CD4-positive, alpha-beta T cell treated with Interleukin-15 for 4 hours (primary cell): ENCODE measurements around the gene UNC5A.

Source experiments
- DNase-seq: peaks from one replicate; pipeline ENCODE4 v3.0.0-alpha.2; 2020; ENCODE audit warnings: low spot score

Gene UNC5A

GRCh38 chr5:176781638-176782570 lies 28.5 kb upstream of the UNC5A start:
- DNase-seq = no peak

DNA sequence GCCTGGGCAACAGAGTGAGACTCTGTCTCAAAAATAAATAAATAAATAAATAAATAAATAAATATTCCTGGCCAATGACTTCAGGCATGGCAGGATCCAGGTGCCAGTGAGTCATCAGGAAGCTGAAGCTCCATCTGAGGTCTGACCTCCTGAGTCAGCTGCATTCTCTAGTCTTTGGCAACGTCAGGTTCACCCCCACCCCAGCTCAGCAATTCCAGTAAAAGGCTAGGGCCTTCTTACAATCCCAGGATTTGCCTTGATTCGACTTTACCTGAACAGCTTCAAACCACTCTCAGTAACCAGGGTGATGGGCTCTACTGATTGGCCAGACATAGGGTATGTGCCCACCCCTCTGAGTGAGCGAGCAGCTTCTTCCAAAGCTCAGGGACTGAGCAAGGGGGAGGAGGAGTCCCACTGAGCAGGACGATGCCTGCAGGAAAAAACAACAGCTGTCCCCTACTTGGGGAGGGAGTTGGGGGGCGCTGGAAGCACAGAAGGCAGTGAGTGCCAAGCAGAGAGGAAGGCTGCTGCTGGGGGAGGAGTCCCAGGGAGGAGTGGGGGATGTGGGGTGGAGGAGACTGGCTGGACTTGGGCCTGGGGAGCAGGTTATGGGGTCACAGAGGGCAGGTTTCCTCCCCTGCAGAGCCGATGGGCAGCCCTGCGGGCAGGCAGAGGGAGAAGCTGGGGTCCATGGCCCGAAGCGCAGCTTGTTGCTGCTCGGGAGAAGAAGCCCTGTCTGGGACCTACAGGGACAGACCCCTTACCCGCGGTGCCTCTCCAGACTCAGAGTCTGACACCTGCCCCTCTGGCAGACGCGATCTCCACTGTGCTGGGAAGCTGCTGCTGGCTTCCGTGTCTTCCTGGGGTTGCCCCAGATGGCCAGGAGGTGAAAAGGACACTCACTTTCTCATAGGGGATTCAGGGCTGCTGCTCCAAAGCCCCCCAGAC lies 25.9 kb upstream of the UNC5A start:
- no peak for DNase-seq

DNA sequence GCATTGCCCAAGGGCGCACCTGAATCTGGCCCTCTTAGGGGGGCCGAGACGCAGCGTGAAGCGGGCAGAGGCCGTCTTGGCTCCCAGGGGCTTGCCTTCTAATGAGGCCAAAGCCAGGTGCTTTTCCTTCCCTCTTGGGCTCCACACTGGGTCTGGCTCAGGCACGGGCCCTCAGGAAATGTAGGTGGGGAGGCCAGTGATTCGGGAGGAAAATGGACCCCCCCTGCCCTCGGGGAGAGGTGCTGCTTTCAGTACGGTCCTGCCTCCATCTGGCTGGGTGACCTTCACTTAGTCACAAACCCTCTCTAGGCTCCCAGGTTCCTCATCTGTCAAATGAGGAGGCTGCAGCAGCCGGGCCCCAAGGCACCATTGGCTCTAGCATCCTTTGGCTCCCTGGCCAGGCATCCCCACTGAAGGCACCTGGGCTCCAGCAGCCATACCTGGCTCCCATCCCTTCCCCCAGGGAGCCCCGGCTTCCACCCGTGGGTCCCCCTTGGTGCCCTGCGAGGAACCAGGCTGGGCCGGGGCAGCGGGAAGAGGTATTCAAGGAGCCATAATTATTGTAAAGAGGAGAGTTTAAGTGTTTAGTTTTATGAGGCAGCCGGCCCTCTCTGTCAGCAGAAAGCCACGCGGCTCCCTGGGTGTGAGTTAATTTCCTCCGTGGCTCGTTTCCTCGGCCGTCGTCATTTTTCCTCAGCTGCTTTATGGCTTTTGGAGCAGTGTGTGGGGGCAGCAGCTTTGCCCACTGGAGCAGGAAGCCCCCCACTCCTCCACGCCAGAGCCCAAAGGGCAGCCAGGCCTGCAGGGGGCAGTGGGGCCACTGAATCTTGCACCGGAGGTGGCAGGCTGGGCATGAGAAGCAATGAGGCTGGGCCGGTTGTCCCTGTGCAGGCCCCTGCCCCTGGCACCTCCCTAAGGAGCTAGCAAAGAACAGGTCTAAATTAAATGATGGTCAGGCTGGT lies 24.9 kb upstream of the UNC5A start:
- no peak for DNase-seq

GRCh38 chr5:176787676-176788075 lies 22.7 kb upstream of the UNC5A start:
- DNase-seq = no peak

GRCh38 chr5:176788091-176788490 lies 22.3 kb upstream of the UNC5A start:
- no peak for DNase-seq

DNA sequence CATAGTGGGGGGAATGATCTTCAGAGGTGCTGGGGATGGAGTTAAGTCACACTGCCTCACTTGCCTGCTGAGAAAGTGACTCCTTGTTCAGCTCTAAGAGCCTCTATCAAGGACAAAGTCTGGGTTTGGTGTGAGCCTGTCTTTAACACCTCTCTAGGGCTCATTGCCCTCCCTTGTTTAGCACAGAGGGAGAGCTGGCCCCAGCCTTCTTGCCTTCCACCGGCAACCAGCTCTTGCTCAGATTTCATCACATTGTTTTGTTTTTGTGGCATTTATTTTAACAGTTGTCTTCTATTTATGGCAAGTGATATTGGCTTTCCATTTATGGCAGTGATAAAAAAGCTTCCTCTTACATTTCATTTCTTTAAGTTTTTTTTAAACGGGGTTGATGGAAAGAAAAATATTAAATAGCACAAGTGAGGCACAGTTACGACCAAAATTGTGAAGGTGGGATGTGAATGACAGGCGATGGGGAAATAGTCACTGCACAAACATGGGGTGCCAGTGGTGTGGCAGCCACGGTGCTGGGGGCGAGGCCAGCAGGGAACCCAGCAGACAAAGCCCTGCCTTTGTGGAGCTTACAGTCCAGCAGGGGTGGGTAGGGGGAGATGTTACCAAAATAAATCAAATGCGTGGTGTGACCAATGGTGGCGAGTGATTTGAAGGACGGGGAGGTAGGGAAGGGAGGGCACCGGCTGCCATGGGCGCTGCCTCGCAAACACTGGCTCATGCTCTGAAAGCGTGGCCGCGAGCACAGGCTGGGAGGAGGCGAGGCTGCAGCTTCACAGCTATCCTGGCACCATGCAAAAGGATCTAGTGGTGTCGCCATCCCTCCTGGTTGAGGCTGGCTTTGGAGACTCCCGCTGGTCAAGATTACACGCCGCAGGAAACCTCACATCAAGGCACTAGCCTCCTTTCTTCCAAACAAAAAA lies 21.2 kb upstream of the UNC5A start:
- DNase-seq = no peak

DNA sequence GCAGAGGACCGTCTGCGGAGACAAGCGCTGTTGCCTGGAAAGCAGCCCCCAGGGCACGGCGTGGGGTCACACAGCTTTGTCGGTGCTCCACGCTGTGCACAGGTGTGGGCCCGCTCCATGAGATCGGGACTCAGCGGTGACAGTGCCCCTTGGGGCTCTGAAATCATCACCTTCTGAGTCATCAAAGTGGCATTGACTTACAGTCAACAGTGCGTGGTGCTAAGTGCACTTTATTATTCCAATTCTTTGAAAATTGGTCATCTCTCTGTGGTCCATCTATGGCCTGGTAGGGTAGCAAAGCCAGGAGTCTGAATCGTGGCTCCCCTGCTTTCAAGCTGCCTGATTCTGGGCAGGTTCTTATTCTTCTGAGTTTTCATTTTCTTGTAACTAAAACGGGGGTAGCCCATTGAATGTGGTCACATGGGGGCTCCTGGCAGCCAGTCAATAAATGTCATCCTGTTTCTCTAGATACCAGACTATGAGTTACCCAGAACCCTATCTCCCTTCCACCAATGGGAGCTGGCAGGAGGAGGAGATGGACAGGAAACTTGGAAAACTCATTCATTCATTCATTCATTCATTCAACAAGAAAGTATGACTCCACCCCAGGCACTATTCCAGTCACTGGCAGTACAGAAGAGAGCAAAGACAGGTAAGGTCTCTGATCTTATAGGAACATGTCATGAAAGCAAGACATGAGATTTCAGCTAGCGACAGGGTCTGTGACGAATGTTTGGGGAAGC lies 20.3 kb upstream of the UNC5A start:
- DNase-seq = no peak

GRCh38 chr5:176790941-176791340 lies 19.4 kb upstream of the UNC5A start:
- no peak for DNase-seq

DNA sequence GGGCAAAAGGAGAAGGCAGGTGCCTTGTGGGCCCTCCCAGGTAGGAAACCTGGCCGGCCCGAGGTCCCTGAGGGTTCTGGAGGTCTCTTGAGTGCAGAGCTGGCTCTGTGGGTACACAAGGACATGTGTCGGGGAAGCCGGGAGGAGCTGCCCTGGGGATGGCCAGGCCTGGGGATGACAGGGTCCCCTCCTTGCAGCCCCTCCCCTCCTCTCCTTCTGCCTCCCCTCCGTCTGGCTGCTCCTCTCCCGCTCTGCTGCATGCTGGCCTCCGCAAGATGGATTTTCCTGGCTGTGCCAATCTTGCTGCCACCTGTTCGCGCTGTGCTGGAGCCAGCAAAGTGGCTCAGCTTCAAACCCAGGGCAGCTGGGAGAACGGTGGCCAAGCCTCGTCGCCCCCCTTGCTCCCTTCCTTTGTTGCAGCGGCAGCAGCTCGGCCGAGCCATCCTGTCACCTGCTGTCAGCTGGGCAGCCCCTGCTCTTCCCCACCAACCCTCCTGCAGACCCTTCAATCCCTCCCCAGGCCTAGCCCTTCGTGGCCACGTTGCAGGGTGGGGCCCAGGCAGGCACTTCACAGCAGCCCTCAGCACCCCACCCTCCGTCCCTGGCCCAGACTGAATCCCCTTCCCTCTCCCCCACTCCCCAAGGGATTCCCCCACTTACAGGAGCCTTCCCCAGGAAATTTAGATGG lies 17.6 kb upstream of the UNC5A start:
- DNase-seq = no peak

DNA sequence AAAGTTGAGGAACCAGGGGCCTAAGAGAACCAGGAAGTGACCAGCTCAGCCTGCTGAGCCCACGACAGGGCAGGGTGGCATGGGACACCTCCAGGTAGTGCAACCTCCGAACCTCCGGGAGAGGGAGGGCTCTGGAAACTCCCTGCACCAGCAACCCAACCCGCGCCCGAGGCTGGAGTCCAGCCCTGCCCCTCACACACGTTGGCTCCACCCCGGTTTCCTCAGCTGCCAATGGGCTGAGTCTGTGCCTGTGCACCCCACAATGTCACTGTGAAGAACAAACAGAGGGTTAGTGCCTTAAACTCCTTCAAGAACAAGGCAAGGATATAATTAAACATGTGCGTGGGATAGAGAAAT lies 17.0 kb upstream of the UNC5A start:
- no peak for DNase-seq

DNA sequence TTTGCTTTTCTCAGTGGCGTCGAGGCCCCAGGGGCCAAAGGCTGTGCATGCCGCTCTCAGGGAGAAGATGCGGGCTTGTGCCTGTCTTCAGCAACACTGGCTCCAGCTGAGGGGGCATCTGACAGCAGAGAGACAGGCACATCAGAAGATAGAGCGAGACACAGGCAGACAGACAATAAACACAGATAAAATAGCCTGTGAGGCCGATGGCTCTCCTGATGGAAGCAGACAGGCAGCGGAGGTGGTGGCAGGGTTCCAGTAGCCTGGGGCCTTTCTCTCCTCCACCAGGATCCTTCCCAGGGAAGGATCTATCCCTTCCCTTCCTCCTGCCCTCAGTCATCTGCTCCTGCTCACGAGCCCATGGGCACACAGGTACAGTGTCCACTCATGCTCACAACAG lies 16.6 kb upstream of the UNC5A start:
- DNase-seq = no peak

DNA sequence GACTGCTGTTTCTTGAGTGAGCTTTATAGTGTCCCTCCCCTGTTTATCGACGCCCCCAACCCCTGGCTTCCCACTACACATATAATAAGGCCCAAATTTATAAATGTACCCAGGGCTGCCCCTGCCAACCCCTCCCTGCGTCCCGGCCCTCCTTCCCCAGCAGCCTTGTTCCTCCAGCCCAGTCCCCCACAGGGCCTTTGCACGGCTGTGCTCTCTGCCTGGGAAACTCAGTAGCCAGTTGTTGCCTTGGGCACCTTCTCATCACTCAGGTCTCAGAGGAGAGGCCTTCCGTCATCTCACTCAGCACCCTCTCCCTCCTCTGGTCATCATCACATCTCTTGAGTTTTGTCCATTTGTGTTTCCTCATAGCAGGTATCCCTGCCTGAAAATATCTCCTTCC lies 15.8 kb upstream of the UNC5A start:
- DNase-seq = no peak

GRCh38 chr5:176796411-176796810 lies 13.9 kb upstream of the UNC5A start:
- no peak for DNase-seq

DNA sequence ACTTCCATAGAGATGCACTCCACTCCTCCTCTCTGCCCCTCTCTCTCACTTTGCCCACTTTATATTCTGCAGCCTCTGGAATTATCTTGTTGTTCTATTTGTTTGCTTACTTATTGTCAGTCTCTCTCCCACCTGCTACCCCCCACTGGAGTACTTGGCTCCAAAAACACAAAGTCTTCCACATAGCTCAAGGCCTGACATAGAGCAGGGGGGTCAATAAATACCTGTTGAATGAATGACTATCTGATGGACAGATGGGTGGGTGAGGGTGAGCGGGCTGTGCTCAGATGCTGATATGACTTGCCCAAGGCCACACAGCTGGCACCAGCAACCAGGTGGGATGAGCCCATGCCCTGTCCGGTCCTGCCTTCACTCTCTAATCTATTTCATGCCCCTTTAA lies 13.4 kb upstream of the UNC5A start:
- no peak for DNase-seq

GRCh38 chr5:176797456-176798050 lies 12.8 kb upstream of the UNC5A start:
- no peak for DNase-seq

GRCh38 chr5:176798086-176798876 lies 12.1 kb upstream of the UNC5A start:
- no peak for DNase-seq

GRCh38 chr5:176798949-176799348 lies 11.4 kb upstream of the UNC5A start:
- no peak for DNase-seq

DNA sequence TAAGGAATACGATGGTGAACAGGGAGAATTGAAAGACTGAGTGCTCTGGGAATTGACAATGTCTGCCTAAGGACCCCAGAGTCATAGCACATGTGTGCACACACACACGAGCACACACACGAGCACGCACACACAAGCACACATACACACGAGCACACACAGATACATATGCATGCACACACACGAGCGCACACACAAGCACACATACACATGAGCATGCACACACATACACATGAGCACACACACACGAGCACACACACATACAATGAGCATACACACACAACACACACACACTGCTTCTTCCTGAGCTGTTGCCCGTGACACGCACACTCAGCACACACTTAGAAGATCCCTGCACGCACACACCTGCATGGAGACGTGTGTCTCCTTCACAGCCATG lies 10.9 kb upstream of the UNC5A start:
- DNase-seq = no peak
